ENCODE measurements around the gene SEC14L3.

- TF ChIP-seq CTCF (IDR thresholded peaks at IDR 0.05), result no peak
- TF ChIP-seq EZH2 (IDR thresholded peaks at IDR 0.05; ENCODE audit: borderline replicate concordance, insufficient read depth, low read depth, low read length, poor library complexity, severe bottlenecking), result no peak
Measured at GRCh38 chr22:30492144-30492543, 20.3 kb upstream of the SEC14L3 start.
